ENCODE results near the gene DDX1. TPM values are rescaled to one million over a fixed set of nuclear protein-coding genes. Genes with fewer than 3 reads are reported as not detected.
A peak's percentile ranks its signal among the peaks of the same experiment; 100 is the strongest.

DDX1 gene
- total and polyA plus RNA-seq, 2 experiments from 2014 or later = 72.6 to 101 TPM

GRCh38 chr2:15613736-15614429 lies 22.2 kb downstream of the DDX1 start:
- Histone ChIP-seq H3K36me3 (ENCODE audit: low read depth) (peaks cover 47% of the 10 kb centered on the region), H3K4me1 (ENCODE audit: insufficient read depth) (no peaks in the 10 kb centered on the region), H4K20me1 (ENCODE audit: insufficient read depth) (no peaks in the 10 kb centered on the region), H3K9me3 (ENCODE audit: low read depth) (no peaks in the 10 kb centered on the region), H3K79me2 (ENCODE audit: insufficient read depth) (peaks cover 26% of the 10 kb centered on the region), H3K9me2 (ENCODE audit: insufficient read depth) (no peaks in the 10 kb centered on the region), H3K9ac (no peak overlapping the region), H3K27me3 (replicated peaks; ENCODE audit: insufficient read depth) (no peaks in the 10 kb centered on the region), H3K4me3 (no peak overlapping the region), H3F3A (ENCODE audit: insufficient read depth) (peaks cover 5% of the 10 kb centered on the region; the same call in 1 of the 2 replicates), H2AFZ (no peak overlapping the region), H3K4me2 (ENCODE audit: unreplicated experiment) (no peak overlapping the region), H3K27ac (no peak overlapping the region)
- no peak for TF ChIP-seq EZH2 (IDR thresholded peaks at IDR 0.05; ENCODE audit: insufficient read depth, poor library complexity, severe bottlenecking)
- no peak for TF ChIP-seq EZH2phosphoT487 (IDR thresholded peaks at IDR 0.05; ENCODE audit: insufficient read depth, low read depth)
- DNase-seq = no peak
- in situ Hi-C loops (cut with MboI) = no loop called here
- 95% methylated on average over 10 of the region's 10 CpGs for WGBS, 2 experiments (ENCODE audit: low coverage in 1 of 2, low lambda C conversion rate in 2 of 2, missing lambda C conversion rate in 2 of 2)

- Histone ChIP-seq H3K36me3 (ENCODE audit: low read depth) (peaks cover 42% of the 10 kb centered on the region), H4K20me1 (ENCODE audit: insufficient read depth) (no peaks in the 10 kb centered on the region), H3K27me3 (replicated peaks; ENCODE audit: insufficient read depth) (no peaks in the 10 kb centered on the region), H3K4me2 (ENCODE audit: unreplicated experiment) (no peak overlapping the region), H3F3A (ENCODE audit: insufficient read depth) (no peaks in the 10 kb centered on the region), H3K4me3 (no peak overlapping the region), H3K79me2 (ENCODE audit: insufficient read depth) (peaks cover 19% of the 10 kb centered on the region), H2AFZ (no peak overlapping the region), H3K9ac (no peak overlapping the region), H3K9me2 (ENCODE audit: insufficient read depth) (no peaks in the 10 kb centered on the region), H3K9me3 (ENCODE audit: low read depth) (no peaks in the 10 kb centered on the region), H3K4me1 (ENCODE audit: insufficient read depth) (no peaks in the 10 kb centered on the region), H3K27ac (no peak overlapping the region)
- TF ChIP-seq EZH2 (IDR thresholded peaks at IDR 0.05; ENCODE audit: insufficient read depth, poor library complexity, severe bottlenecking) = no peak
- TF ChIP-seq EZH2phosphoT487 (IDR thresholded peaks at IDR 0.05; ENCODE audit: insufficient read depth, low read depth) = no peak
- in situ Hi-C loops (cut with MboI) = no loop called here
- 66 to 71% methylated on average over 6 of the region's 6 CpGs for WGBS, 2 experiments (ENCODE audit: low coverage in 1 of 2, low lambda C conversion rate in 2 of 2, missing lambda C conversion rate in 2 of 2)
- DNase-seq = peak; percentile 11
These were observed 23.1 kb downstream of the DDX1 start for GRCh38 chr2:15614545-15615300.

GRCh38 chr2:15615301-15615920 lies 23.7 kb downstream of the DDX1 start:
- no peaks in the 10 kb centered on the region for H3K27me3 ChIP-seq (replicated peaks; ENCODE audit: insufficient read depth)
- in situ Hi-C loops (cut with MboI) = no loop called here
- no peak for TF ChIP-seq EZH2phosphoT487 (IDR thresholded peaks at IDR 0.05; ENCODE audit: insufficient read depth, low read depth)
- TF ChIP-seq EZH2 (IDR thresholded peaks at IDR 0.05; ENCODE audit: insufficient read depth, poor library complexity, severe bottlenecking) = no peak
- no peaks in the 10 kb centered on the region for H3K9me3 ChIP-seq (ENCODE audit: low read depth)
- H3K36me3 ChIP-seq (ENCODE audit: low read depth) = peaks cover 46% of the 10 kb centered on the region
- no peak overlapping the region for H3K9ac ChIP-seq
- no peak overlapping the region for H2AFZ ChIP-seq
- no peaks in the 10 kb centered on the region for H3K4me1 ChIP-seq (ENCODE audit: insufficient read depth)
- H3K27ac ChIP-seq = no peak overlapping the region
- DNase-seq = no peak
- no peak overlapping the region for H3K4me2 ChIP-seq (ENCODE audit: unreplicated experiment)
- H3K9me2 ChIP-seq (ENCODE audit: insufficient read depth) = no peaks in the 10 kb centered on the region
- no peaks in the 10 kb centered on the region for H4K20me1 ChIP-seq (ENCODE audit: insufficient read depth)
- H3K4me3 ChIP-seq = no peak overlapping the region
- H3K79me2 ChIP-seq (ENCODE audit: insufficient read depth) = peaks cover 19% of the 10 kb centered on the region
- no peaks in the 10 kb centered on the region for H3F3A ChIP-seq (ENCODE audit: insufficient read depth)
- 67 to 77% methylated on average over 3 of the region's 3 CpGs for WGBS, 2 experiments (ENCODE audit: low coverage in 1 of 2, low lambda C conversion rate in 2 of 2, missing lambda C conversion rate in 2 of 2)

GRCh38 chr2:15616429-15616828 lies 24.8 kb downstream of the DDX1 start:
- Histone ChIP-seq H3K9me2 (ENCODE audit: insufficient read depth) (no peaks in the 10 kb centered on the region), H4K20me1 (ENCODE audit: insufficient read depth) (no peaks in the 10 kb centered on the region), H3K79me2 (ENCODE audit: insufficient read depth) (peaks cover 19% of the 10 kb centered on the region), H3F3A (ENCODE audit: insufficient read depth) (no peaks in the 10 kb centered on the region), H3K9me3 (ENCODE audit: low read depth) (no peaks in the 10 kb centered on the region), H3K4me1 (ENCODE audit: insufficient read depth) (no peaks in the 10 kb centered on the region), H3K27me3 (replicated peaks; ENCODE audit: insufficient read depth) (no peaks in the 10 kb centered on the region), H3K4me2 (ENCODE audit: unreplicated experiment) (no peak overlapping the region), H3K36me3 (ENCODE audit: low read depth) (peaks cover 52% of the 10 kb centered on the region), H3K27ac (no peak overlapping the region), H3K9ac (no peak overlapping the region), H3K4me3 (no peak overlapping the region), H2AFZ (no peak overlapping the region)
- in situ Hi-C loops (cut with MboI) = no loop called here
- TF ChIP-seq EZH2phosphoT487 (IDR thresholded peaks at IDR 0.05; ENCODE audit: insufficient read depth, low read depth) (no peak), EZH2 (IDR thresholded peaks at IDR 0.05; ENCODE audit: insufficient read depth, poor library complexity, severe bottlenecking) (no peak)
- DNase-seq = no peak
- 90% methylated on average over 4 of the region's 4 CpGs for WGBS, 2 experiments (ENCODE audit: low coverage in 1 of 2, low lambda C conversion rate in 2 of 2, missing lambda C conversion rate in 2 of 2)

All from GM23248 (cell line).